GM21526 (cell line): Measurements from ENCODE around the gene SLC48A1.

Source experiments
- ATAC-seq: cut with Tn5 transposase; IDR thresholded peaks from one replicate; pipeline ENCODE4 v1.9.1; 2021; ENCODE audit warnings: moderate library complexity; ENCODE audit not compliant: unreplicated experiment, low FRiP score

The SLC48A1 gene

GRCh38 chr12:47755655-47756562, 17.1 kb upstream of the SLC48A1 start:
- peak; percentile 64 for ATAC-seq

- no peak for ATAC-seq
Measured at GRCh38 chr12:47757364-47757839, 15.6 kb upstream of the SLC48A1 start.

- ATAC-seq = no peak
Measured at GRCh38 chr12:47757840-47758583, 15.0 kb upstream of the SLC48A1 start.

GRCh38 chr12:47758584-47758833, 14.5 kb upstream of the SLC48A1 start:
- ATAC-seq = no peak

- no peak for ATAC-seq
Measured at GRCh38 chr12:47758834-47759690, 14.0 kb upstream of the SLC48A1 start, which contains the start of gene RAPGEF3. TSS of gene RAPGEF3 (minus strand) at chr12:47758880. CDS start at chr12:47758556, 324 bp downstream.

GRCh38 chr12:47762850-47763465, 10.1 kb upstream of the SLC48A1 start:
- ATAC-seq = no peak

- ATAC-seq = no peak
Measured at GRCh38 chr12:47763481-47764346, 9.3 kb upstream of the SLC48A1 start.

GRCh38 chr12:47766502-47767215, 6.4 kb upstream of the SLC48A1 start:
- ATAC-seq = no peak

GRCh38 chr12:47767216-47767724, 5.8 kb upstream of the SLC48A1 start:
- no peak for ATAC-seq

- ATAC-seq = no peak
Measured at GRCh38 chr12:47768323-47768811, 4.7 kb upstream of the SLC48A1 start.

- ATAC-seq = no peak
Measured at GRCh38 chr12:47769234-47770085, 3.6 kb upstream of the SLC48A1 start.

- ATAC-seq = no peak
Measured at GRCh38 chr12:47770086-47770726, 2.8 kb upstream of the SLC48A1 start.

GRCh38 chr12:47771304-47771703, 1.7 kb upstream of the SLC48A1 start:
- ATAC-seq = no peak

- no peak for ATAC-seq
Measured at GRCh38 chr12:47772094-47772660, 861 bp upstream of the SLC48A1 start.

- no peak for ATAC-seq
Measured at GRCh38 chr12:47772738-47773061, 338 bp upstream of the SLC48A1 start.

- no peak for ATAC-seq
Measured at GRCh38 chr12:47773858-47774580, 981 bp downstream of the SLC48A1 start.
